GM15510 (cell line): ENCODE measurements around the gene MAP4K4.

Experiments used
- POLR2A ChIP-seq: IDR thresholded peaks from 3 replicates; pipeline ENCODE4 v1.6.1; 2011; ENCODE audit warnings: borderline replicate concordance; ENCODE audit not compliant: insufficient read length; ENCODE audit errors: extremely low read depth

MAP4K4 gene

GRCh38 chr2:101942851-101943250, 245.3 kb downstream of the MAP4K4 start:
- TF ChIP-seq POLR2A, result no peak
